CD4-positive, alpha-beta T cell treated with Interleukin-12 subunit alpha and Interleukin-12 subunit beta, for 1 hour (primary cell): ENCODE data around the gene NKAIN4.

Source experiments
- DNase-seq: peaks from one replicate; pipeline ENCODE4 v3.0.0-alpha.2; 2020

The NKAIN4 gene

DNA sequence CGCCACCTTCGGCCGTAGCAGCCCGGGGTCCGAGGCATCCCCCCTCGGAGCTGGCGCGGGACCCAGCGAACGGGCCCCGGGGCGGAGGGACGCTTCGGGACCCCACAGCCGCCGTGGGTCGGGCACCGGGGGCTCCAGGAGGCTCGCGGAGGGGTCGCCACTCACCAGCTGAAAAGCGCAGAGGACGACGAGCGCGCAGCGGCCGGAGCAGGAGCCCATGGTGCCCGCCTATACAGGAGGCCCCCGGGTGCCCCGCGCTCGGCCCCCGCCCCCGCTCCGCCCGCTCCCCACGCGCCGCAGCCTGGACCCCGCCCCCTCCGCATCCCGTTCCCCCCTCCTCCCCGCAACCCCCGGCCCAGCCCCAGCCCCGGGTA lies at the start of gene NKAIN4:
TSS of gene NKAIN4 (minus strand) at position 232 of the 374 bp plus-strand sequence. CDS start at position 219, 13 bp downstream.
- no peak for DNase-seq

DNA sequence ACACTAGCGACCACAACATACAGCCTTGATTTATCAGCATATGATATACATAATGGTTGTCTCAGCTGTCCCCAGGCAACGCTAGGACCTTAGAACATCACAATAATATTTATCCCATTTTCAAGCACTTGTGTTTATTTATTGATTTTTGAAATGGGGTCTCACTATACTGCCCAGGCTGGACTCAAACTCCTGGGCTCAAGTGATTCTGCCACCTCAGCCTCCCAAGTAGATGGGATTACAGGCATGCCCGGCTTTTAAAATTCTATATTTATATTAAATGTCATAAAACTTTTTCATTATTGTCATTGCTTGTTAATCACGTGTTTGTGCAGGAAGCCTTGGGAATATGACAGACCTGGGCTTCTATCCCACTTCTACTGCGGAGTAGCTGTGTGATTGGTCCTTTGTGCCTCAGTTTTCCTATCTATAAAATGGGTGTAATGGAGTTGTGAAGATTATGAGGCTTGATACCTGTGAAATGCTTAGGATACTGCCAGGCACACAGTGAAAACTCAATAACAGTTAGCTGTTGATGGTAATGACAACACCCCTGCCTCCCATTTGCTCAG lies 48.9 kb upstream of the NKAIN4 start:
- DNase-seq, result no peak

DNA sequence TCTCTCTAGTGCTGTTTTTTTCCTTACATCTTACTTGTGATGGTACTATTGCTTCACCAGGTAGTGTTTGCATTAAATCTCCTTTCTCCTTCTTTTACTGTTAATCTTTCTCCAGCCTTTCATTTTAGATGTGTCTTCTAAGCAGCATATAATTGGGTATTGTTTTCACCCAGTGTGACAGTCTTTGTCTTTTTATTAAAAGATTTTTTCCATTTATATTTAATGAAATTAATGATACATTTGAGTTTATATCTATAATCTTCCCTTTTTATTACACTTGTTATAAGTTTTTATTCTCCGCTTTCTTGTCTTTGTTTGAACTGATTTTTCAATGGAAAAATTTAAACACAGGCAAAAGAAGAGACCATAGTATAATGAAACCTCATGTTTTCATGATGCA lies 47.4 kb upstream of the NKAIN4 start:
- DNase-seq, result no peak

DNA sequence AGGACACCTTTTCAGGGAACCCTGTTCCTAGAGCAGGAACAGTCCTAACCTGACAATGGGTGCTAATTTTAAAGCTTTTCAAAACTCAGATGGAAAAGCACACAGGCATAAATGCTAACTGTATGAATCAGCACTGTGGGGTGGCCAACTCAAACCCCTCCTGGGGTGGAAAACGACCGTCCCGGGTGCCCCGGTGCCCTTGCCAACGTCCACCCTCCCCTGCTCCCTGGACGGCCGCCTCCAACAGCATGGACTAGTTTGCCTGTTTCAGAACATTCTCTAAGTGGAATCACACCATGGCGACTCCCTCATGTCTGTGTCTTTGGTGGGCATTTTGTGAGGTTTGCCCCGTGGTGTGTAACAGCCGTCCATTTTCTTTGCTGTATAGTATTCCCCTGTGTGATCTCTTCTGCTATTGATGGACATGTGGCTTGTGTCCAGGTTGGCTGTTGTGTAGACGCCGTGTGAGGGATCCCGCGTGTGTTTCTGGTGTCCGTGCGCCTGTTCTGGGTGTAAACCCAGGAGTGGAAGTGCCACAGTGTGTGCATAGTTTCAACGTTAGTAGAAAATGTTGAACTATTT lies 44.6 kb upstream of the NKAIN4 start:
- no peak for DNase-seq

DNA sequence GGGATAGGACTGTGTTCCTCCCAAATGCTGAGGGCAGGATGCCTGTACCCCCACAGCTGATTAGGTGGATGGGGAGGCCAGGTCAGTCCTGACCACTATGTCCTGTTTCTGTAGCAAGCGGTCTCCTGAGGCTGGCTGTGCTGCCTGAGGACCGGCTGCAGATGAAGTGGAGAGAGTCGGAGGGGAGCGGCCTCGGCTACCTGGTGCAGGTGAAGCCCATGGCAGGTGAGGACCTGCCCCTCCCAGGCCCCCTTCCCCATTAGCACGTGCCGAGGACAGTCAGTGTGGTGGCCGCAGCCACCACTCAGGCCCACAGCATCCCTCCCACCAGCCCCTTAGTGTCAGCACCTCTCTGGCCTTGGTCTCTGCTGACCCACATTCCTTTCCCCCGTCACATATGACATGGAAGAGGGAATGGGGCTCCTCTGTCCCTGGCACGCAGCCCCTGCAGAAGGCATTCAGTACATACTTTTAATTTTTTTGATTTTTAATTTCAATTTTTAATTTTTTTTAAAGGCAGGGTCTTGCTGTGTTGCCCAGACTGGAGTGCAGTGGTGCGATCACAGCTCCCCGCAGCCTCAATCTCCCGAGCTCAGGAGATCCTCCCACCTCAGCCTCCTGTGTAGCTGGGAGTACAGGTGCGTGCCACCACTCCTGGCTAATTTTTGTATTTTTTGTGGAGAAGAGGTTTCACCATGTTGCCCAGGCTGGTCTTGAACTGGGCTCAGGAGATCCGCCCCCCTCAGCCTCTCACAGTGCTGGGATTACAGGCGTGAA lies 43.7 kb upstream of the NKAIN4 start:
- DNase-seq, result no peak

DNA sequence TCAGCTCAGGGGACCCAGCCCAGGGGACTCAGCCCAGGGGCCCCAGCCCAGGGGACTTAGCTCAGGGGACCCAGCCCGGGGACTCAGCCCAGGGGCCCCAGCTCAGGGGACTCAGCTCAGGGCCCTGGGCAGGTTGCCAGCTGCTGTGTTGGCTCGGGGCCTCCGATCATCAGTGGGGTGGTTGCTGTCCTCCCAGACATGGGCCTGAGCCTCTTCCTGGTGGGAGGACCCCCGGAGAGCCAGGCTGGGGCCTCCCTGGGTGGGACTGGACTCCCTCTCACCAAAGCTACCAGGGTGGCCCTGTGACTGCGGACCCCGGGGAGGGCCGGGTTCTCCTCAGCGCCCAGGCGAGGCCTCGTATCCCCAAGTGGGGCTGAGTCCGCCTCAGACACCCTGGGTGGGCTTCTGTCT lies 43.1 kb upstream of the NKAIN4 start:
- DNase-seq, result no peak

DNA sequence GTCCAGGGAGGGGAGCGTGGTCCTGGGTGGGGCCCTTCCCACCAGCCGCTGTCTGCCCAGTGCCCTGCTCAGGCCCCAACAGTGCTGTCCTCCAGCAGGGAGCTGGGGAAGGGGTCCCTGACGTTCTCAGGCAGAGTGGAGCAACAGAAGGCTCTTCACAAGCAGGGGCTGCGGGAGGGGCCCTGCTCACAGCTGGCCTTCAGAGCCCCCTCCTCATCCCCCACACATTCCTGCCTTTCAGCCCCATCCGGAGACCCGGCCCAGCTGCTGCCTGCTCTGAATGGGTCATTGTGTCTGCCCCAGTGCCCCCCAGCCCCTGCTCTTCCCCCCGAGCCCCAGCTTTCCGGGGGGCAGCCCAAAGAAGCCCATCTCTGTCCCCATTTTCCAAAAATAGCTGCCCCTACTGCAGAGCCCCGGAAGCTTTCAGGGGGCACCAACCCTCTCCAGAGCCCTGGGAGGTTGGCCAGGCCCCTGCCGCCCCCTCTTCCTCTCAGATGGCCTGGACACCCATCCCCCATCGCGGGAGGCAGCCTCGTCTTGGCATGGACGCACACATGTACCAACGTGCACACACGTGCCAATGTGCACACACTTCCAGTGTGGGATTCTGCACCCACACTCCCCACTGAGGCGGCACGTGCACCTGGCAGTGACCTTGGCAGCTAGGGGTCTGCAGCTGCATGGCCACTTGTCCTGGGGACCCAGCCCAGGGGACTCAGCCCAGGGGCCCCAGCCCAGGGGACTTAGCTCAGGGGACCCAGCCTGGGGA lies 42.5 kb upstream of the NKAIN4 start:
- no peak for DNase-seq

DNA sequence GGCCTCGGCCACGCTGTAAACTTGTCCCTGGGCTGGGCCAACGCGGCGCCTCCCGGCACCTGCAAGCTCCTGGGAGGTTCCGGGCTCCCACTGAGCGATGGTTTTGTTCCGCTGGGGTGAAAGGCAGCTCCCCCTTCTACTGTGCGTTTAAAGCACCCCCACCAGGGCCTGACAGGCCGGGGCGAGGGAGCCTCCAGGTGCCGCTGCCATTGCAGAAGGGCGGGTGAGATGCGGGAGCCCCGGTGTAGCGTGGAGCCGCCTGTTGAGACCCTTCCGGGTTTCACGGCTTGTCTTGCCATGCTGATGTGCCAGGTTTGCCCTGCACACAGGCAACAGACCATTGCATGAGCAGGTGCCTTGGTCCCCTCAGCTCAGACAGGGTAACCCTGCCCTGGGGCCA lies 41.6 kb upstream of the NKAIN4 start:
- no peak for DNase-seq

DNA sequence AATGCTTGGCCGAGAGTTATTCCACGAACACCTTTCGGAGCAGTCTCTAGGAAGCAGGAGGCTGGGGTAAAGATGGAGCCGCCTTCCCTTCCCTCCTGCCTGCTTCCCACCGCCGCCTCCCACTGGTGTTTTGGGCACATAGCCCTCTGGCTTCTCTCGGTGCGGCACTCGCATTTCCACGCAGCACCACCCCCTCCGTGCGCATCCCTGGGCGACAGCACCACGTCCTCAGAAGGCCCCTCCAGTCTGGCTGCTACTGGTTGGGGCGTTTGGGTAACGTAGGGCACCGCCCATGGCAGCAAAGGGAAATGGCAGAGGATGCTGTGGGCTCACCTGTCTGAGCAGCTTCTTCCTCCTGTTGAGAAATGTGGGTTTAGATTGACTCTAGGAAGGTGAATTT lies 41.2 kb upstream of the NKAIN4 start:
- peak; percentile 20 for DNase-seq

DNA sequence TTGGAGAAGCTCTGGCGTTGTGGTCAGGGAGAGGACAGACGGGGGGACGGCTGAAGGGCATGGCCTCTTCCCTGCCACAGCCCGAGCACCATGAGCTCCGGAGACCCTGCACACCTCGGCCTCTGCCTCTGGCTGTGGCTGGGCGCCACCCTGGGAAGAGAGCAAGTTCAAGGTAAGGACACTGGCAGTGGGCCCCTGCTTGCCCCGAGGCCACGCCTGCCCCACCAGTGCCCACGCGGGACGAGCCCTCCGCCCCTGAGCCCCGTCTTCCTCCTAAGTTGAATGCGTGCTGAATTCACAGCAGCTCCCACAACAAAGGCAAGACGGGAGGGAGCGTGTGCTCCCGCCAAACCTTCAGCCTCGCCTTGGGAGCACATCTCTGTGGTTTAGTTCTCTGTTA lies 40.8 kb upstream of the NKAIN4 start:
- no peak for DNase-seq

DNA sequence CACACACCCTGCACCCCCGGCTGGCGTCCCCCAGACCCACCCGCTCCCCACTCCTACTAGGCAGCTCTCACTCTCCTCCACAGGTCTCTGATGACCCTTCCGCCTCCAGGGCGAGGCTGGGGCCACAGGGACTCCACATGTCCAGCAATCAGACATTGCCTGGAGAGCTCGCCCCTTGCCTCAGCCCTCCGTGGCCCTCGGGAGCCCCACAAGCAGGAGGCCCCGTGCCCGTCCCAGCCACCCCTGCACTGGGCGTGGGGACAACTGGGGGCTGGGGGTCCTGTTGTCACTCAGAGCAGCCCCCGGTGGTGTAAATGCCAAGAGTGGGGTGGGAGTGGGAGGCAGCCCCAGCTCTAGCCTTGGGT lies 40.3 kb upstream of the NKAIN4 start:
- no peak for DNase-seq

DNA sequence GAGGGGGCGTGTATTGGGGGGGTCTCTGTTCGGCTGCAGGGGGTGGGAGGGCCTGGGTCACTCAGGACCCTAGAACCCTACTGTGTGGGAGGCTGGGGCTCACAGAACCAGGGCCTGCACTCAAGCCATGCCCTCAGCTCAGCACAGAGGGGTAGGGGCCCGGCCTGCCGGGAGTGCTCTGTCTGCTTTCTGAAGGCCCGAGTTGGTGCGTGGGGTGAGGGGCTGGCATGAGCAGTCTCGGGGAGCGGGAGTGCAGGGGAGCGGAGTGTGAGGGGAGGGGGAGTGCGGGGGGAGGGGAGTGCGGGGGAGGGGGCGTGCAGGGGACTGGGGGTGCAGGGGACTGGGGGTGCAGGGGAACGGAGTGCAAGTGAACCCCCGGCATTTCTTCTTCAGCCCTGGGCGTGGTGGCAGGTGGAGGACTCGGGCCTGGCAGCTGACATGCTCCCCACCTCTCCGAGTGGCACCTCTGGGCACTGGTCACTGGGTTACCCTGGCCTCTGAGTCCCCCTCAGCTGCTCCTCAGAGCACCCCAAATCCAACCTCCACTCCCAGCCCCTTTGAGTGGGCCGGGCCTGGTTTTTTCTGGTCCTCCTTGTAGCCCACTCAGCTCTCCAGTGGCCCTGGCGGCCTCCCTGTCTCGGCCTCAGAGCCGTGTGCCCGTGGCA lies 39.7 kb upstream of the NKAIN4 start:
- no peak for DNase-seq

DNA sequence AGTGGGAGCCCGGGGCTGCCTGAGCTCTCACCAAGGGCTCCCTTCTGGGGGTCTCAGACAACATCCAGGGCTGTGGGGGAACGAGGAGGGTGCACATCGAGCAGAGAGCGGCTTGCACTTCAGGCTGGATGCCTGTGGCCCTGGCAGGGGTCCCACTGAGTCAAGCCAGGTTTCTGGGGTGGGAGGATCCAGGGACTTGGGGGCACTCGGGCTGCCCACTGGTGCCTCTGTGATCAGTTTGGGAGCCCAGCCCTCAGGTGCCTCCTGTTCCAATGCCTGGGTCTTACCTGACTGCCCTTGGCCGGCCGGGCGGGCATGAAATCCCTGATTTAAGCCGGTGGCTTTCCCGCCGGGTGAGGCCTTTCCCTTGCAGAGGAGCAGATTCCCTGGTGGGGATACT lies 39.2 kb upstream of the NKAIN4 start:
- DNase-seq, result no peak

DNA sequence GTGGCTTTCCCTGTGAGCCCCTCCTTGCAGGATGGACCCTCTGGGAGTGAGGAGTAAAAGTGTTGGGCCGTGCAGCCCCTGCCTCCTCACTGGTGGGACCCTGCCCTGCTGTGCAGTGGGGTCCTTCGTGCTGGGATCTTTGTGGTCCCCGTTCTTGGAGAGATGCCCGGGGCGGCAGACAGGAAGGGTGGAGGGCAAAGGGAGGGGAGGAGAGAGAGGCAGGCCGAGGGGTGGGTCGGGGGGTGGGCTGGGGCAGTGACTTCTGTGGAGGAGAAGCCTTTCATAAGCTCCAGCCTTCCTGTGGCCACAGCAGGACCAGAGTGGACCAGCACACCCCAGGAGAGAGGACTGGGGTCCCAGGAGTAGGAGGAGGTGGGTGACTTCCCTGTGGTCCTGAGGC lies 38.6 kb upstream of the NKAIN4 start, which contains the start of gene COL20A1:
TSS of gene COL20A1 (plus strand) at position 283 of the 400 bp plus-strand sequence. CDS start 1,922 bp downstream, outside the sequence.
- DNase-seq, result no peak

DNA sequence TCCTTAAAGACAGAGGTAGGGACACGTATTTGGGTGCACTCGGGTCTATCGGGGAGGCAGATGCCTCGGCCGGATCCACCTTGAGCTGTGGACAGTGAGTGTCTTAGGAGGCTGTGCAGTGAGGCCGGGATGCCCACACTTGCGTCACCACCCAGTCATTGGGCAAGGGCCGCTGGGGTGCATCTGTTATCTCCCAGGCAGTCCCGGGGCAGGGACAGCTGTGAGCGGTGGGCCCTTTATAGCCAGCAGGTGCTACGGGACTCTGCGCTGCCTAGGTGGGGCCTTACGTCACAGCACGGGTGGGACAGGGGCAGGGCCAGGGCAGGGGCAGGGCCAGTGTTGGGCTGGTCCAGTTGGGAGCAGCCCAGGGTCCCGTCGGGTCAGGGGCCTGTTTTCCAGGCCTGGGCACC lies 38.0 kb upstream of the NKAIN4 start:
- DNase-seq, result no peak

DNA sequence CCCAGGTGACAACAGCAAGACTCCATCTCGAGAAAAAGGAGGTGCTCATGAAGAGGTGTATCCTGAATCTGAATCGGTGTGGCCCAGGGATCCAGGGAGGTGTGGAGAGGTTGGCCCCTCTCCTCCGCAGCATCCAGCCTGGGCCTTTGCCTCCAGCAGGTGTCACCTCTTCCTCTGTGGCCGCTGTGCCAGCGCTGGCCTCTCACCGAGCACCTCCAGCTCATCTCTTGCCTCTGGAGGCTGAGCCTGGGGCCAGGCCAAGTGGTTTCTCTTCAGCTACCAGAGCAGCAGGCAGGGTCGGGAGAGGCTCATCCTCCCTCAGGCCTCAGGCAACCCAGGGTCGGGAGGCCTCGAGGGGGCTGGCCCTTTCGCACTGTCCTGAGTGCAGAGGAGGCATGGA lies 37.5 kb upstream of the NKAIN4 start:
- DNase-seq, result no peak

DNA sequence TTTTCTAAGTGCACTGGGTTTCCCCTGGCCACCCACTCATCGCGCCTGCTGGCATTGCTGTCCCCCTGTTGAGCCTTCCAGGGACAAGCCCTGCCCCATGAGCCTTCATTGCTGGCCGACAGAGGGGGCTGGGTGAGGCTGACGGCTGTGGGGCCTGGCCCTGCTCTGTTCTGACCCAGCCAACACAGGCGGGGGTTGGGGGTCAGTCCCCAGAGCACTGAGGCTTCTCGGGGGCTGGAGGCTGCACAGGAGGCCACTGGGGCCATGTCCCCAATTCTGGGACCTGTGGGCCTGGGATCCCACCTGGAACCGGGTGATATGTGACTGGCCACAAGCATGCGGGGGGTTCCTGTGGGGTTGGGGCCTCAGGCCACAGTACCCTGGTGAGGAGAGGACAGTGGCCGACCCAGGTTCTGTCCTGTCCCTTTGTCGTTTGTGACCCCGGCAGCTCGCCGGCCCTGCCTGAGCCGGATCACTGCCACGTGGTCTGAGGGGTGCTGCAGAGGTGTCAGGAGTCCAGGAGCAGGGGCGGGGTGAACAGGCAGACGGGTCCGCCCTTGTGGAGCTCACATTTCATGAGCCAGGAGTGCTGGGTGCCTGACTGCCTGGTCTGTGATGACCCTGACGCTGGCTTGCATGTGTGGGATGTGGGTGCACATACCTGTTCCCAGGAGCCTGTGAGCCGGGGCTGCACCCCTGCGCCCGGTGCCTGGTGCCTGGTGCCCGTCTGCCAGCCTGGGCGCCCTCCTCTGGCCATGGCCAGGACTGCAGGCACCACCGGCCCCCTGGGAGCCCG lies 36.6 kb upstream of the NKAIN4 start:
- DNase-seq, result peak; percentile 59

DNA sequence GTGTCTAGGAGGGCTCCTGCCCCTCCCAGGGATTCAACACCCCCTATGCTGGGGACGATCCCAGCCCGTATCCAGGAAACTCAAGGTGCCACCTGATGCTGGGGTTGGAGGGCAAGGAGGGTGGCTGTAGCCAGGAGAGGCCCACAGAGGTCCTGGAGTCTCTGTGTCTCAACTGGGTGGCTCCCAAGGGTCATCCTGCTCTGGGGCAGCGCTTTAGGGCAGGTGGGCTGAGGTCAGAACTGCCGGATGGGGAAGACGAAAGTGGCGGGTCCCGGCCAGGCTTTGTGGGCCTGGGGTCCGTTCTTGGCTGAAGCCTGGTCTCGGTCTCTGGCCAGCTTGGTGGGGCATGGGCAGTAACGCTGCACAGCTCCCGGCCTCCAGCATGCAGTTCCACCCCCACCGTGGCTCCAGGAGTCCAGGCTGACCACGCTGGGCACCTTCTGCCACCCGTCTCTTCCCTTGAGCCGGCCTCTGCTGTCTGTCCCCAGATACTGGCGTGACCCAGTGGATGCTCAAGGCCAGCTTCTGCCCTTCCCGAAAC lies 35.9 kb upstream of the NKAIN4 start:
- no peak for DNase-seq

DNA sequence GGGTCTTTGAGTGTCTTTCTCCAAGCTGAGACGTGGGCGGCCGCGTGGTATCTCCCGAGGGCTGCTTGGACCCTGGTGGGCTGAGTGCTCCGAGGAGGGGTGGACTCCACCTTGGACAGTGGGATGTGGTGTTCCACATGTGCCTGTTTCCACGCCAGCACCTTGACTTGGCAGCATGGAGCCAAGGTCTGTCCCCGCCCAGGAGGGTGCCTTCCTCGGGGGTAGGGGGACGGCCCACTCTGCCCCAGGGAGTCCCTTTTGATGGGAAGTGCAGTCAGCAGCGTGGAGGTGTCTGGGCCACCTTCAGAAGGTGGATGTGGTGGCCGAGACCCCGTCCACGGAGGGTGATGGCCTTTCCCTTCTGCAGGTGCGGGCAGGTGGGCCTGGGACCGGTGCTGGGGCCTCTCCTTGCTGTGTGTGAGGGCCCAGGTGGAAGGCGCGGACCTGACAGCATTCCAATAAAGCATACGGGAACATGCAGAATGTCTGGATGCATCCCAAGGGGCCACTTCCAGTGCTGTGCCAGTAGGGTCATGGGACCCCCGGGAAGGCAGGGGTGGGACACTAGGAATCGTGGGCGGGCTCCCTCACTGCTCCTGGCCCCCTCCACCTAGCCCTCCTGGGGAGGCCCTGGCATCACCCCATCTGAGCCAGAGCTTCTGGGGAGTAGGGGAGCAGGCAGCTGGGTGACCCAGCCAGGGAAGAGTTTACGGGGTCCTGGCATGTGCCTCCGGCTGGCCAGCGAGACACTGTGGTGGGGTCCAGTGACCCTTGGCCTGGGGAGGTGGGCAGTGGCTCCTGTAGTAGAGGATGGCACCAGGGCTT lies 35.3 kb upstream of the NKAIN4 start:
- no peak for DNase-seq

DNA sequence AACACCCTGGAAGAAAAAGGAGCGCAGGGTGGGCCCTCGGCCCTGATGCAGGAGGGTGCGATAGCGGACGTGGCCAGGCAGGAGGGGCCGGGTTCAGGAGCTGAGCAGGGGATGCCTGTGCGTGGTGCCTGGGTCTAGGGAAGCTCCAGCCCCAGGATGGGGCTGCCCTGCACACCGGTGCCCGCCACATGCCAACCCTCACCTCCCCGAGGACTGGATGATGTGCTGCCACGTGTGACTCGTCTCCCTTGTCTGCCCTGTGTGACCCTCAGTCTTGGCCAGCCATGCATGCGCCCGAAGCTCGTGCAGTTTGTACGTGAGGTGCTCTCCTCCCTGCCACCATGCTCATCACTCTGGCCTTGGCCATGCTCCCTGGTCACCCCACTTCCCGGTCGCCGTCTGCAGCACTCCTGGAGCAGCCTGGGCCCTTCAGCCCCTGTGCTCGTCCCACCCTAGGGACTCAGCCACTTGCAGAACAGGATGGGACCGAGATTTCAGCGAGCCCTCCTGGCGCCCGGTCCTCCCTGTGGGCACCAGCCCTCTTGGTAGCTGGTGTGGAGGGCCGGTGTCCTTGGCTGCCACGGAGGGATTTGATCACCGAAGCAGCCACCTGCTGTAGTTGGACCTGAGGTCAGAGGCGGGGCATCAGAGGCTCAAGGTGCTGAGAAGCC lies 34.5 kb upstream of the NKAIN4 start:
- DNase-seq, result no peak
